HG03442 (cell line): Measurements from ENCODE around the gene MSANTD7.

ENCODE experiments used
- ATAC-seq: cut with Tn5 transposase; IDR thresholded peaks from one replicate; pipeline ENCODE4 v1.9.1; 2021; ENCODE audit warnings: mild to moderate bottlenecking, moderate library complexity; ENCODE audit not compliant: unreplicated experiment

MSANTD7 gene

DNA sequence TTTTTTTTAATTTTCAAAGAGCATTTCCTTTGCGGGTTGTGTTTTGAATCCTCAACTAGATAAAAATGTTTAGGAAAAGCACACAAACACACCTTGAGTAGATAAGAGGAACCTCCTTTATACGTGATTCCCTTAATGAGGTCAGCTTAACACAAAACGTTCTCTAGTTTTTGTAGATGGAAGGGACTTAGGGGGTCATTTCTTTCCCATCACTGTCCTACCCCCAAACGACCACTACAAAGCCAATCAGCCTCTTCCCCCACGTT is 41.8 kb downstream of the MSANTD7 start:
- ATAC-seq: no peak

DNA sequence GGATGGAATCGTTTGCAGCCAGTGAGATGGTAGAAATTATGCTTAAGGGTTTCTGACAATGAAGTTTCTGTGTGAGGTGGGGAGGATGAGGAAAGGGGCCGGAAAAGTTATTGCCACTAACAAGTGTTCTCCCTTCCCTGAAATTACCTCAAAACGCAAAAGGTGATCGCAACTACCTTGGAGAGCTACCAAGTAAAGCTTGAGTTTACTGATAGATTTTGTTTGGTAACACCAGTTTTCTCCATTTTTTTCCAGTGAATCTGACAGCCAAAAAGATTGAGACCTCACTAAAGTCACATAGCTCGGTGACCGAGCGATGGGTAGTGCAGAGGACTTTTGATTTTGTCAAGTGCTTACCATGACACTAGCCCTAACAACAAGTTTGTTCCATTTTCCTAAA is 42.1 kb downstream of the MSANTD7 start:
- ATAC-seq: no peak

DNA sequence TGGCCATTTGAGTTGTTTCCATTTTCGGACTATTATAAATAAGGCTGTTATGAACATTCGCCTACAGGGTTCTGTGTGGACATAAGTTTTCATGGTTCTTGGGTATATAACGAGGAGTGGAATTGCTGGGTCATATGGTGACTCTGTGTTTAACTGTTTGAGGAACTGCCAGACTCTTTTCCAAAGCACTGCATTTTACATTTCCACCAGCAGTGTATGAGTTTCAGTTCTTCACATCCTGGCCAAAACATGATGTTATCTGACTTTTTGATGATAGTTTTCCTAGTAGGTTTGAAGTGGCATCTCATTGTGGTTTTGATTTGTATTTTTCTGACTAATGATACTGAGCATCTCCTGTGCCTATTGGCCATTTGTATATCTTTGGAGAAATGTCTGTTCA is 46.0 kb downstream of the MSANTD7 start:
- ATAC-seq: no peak
